H9 (cell line): ENCODE results near the gene CYP2C19. TPM values are rescaled to one million over a fixed set of nuclear protein-coding genes. Genes with fewer than 3 reads are reported as not detected.

Source experiments
- DNase-seq: peaks from one replicate; pipeline ENCODE4 v3.0.0-alpha.2; 2017
- H2AFZ ChIP-seq: one replicate; pipeline ENCODE4 v1.6.1; 2013; ENCODE audit warnings: mild to moderate bottlenecking, low read length, control low read depth, moderate library complexity
- H2AK5ac ChIP-seq: 2 replicates; pipeline ENCODE4 v1.6.1; 2013; ENCODE audit warnings: low read length, control low read depth, mixed read lengths; ENCODE audit not compliant: insufficient read length
- H2BK120ac ChIP-seq: one replicate; pipeline ENCODE4 v1.6.1; 2013; ENCODE audit warnings: low read depth, mild to moderate bottlenecking, low read length, control low read depth, inconsistent platforms; ENCODE audit not compliant: poor library complexity, severe bottlenecking
- H2BK12ac ChIP-seq: 2 replicates; pipeline ENCODE4 v1.6.1; 2013; ENCODE audit warnings: low read length, control low read depth, mixed read lengths, low read depth; ENCODE audit not compliant: insufficient read length
- H2BK15ac ChIP-seq: 2 replicates; pipeline ENCODE4 v1.6.1; 2013; ENCODE audit warnings: low read depth, low read length, control low read depth
- H2BK20ac ChIP-seq: one replicate; pipeline ENCODE4 v1.6.1; 2013; ENCODE audit warnings: low read depth, mild to moderate bottlenecking, low read length, control low read depth, inconsistent platforms; ENCODE audit not compliant: poor library complexity, severe bottlenecking
- H2BK5ac ChIP-seq: 2 replicates; pipeline ENCODE4 v1.6.1; 2013; ENCODE audit warnings: low read length, control low read depth, mixed read lengths; ENCODE audit not compliant: insufficient read length
- H3K14ac ChIP-seq: 2 replicates; pipeline ENCODE4 v1.6.1; 2013; ENCODE audit warnings: low read length, control low read depth; ENCODE audit not compliant: insufficient read depth
- H3K18ac ChIP-seq: 2 replicates; pipeline ENCODE4 v1.6.1; 2013; ENCODE audit warnings: low read depth, mild to moderate bottlenecking, mixed read lengths, low read length, control low read depth; ENCODE audit not compliant: insufficient read length
- H3K23ac ChIP-seq: 2 replicates; pipeline ENCODE4 v1.6.1; 2013; ENCODE audit warnings: low read length, control low read depth, mixed read lengths, low read depth; ENCODE audit not compliant: insufficient read length
- H3K23me2 ChIP-seq: 2 replicates; pipeline ENCODE4 v1.6.1; 2013; ENCODE audit warnings: low read depth, mild to moderate bottlenecking, mixed read lengths, low read length, control low read depth; ENCODE audit not compliant: insufficient read length, poor library complexity, severe bottlenecking
- H3K27ac ChIP-seq: 2 replicates; pipeline ENCODE4 v1.5.1; 2013; ENCODE audit warnings: low read length, control low read depth, mixed read lengths, low read depth; ENCODE audit not compliant: insufficient read length
- H3K27me3 ChIP-seq: 2 replicates; pipeline ENCODE4 v1.6.1; 2013; ENCODE audit warnings: low read length, control low read depth, inconsistent platforms; ENCODE audit not compliant: insufficient read depth
- H3K4ac ChIP-seq: 2 replicates; pipeline ENCODE4 v1.6.1; 2013; ENCODE audit warnings: low read depth, mild to moderate bottlenecking, control low read depth, inconsistent platforms, low read length, moderate library complexity
- H3K4me1 ChIP-seq: 2 replicates; pipeline ENCODE4 v1.6.1; 2013; ENCODE audit warnings: low read length, control low read depth, inconsistent platforms; ENCODE audit not compliant: insufficient read depth
- H3K4me2 ChIP-seq: 2 replicates; pipeline ENCODE4 v1.6.1; 2013; ENCODE audit warnings: low read length, control low read depth, mixed read lengths; ENCODE audit not compliant: insufficient read length, insufficient read depth
- H3K56ac ChIP-seq: 2 replicates; pipeline ENCODE4 v1.6.1; 2013; ENCODE audit warnings: low read depth, mild to moderate bottlenecking, mixed read lengths, low read length, control low read depth; ENCODE audit not compliant: insufficient read length
- H3K79me1 ChIP-seq: 2 replicates; pipeline ENCODE4 v1.6.1; 2013; ENCODE audit warnings: low read depth, mild to moderate bottlenecking, moderate library complexity, low read length, control low read depth, inconsistent platforms; ENCODE audit not compliant: insufficient read depth, poor library complexity, severe bottlenecking
- H3K79me2 ChIP-seq: 2 replicates; pipeline ENCODE4 v1.6.1; 2013; ENCODE audit warnings: low read length, control low read depth, inconsistent platforms; ENCODE audit not compliant: insufficient read depth
- H3K9ac ChIP-seq: 2 replicates; pipeline ENCODE4 v1.6.1; 2013; ENCODE audit warnings: low read length, control low read depth, mixed read lengths; ENCODE audit not compliant: insufficient read length; ENCODE audit errors: extremely low read depth
- H3K9me3 ChIP-seq: one replicate; pipeline ENCODE4 v1.6.1; 2013; ENCODE audit warnings: low read depth, low read length, inconsistent platforms; ENCODE audit not compliant: control insufficient read depth
- H3T11ph ChIP-seq: one replicate; pipeline ENCODE4 v1.6.1; 2013; ENCODE audit warnings: mild to moderate bottlenecking, low read length, control low read depth, inconsistent platforms
- H4K20me1 ChIP-seq: one replicate; pipeline ENCODE4 v1.6.1; 2013; ENCODE audit not compliant: control insufficient read depth, insufficient read length, insufficient read depth
- H4K5ac ChIP-seq: 2 replicates; pipeline ENCODE4 v1.6.1; 2013; ENCODE audit warnings: low read depth, mild to moderate bottlenecking, mixed read lengths, low read length, control low read depth; ENCODE audit not compliant: insufficient read length
- H4K8ac ChIP-seq: replicated peaks from 2 replicates; pipeline ENCODE4 v1.6.1; 2013; ENCODE audit warnings: low read length, control low read depth, mixed read lengths, low read depth; ENCODE audit not compliant: insufficient read length
- H4K91ac ChIP-seq: 2 replicates; pipeline ENCODE4 v1.6.1; 2013; ENCODE audit warnings: low read depth, mild to moderate bottlenecking, moderate library complexity, mixed read lengths, low read length, control low read depth; ENCODE audit not compliant: insufficient read length
- H3K27ac Mint-ChIP-seq, 3 experiments: 2 replicates in 2 of 3; 3 replicates in 1 of 3; pipeline ENCODE4 v1.8.0; 2020 to 2021; ENCODE audit warnings: mixed read lengths in 3 of 3, mild to moderate bottlenecking in 1 of 3, moderate library complexity in 1 of 3
- H3K27me3 Mint-ChIP-seq: 2 replicates; pipeline ENCODE4 v1.8.0; 2021; ENCODE audit warnings: low read depth, mild to moderate bottlenecking, moderate library complexity, mixed read lengths
- H3K36me3 Mint-ChIP-seq, 3 experiments: 2 replicates in 2 of 3; 3 replicates in 1 of 3; pipeline ENCODE4 v1.8.0; 2020 to 2021; ENCODE audit warnings: low read depth in 3 of 3, mixed read lengths in 3 of 3; ENCODE audit not compliant: insufficient read depth in 1 of 3
- H3K4me1 Mint-ChIP-seq, 2 experiments: 2 replicates each; pipeline ENCODE4 v1.8.0; 2020; ENCODE audit warnings: mixed read lengths in 2 of 2
- H3K4me3 Mint-ChIP-seq, 2 experiments: 2 replicates in 1 of 2; 3 replicates in 1 of 2; pipeline ENCODE4 v1.8.0; 2020 to 2021; ENCODE audit warnings: mild to moderate bottlenecking in 2 of 2, mixed read lengths in 2 of 2, moderate library complexity in 1 of 2
- H3K9me3 Mint-ChIP-seq, 2 experiments: 2 replicates in 1 of 2; 3 replicates in 1 of 2; pipeline ENCODE4 v1.8.0; 2020; ENCODE audit warnings: mild to moderate bottlenecking in 2 of 2, mixed read lengths in 2 of 2, moderate library complexity in 1 of 2
- WGBS: extraction: QIAGEN DNeasy Blood & Tissue Kit; methylation state at CpG from one replicate; pipeline ENCODE4 v1.1.7; 2013; ENCODE audit warnings: missing lambda C conversion rate, low lambda C conversion rate, mixed read lengths; ENCODE audit not compliant: insufficient read length; ENCODE audit errors: extremely low coverage; 5-methylcytosine and 5-hydroxymethylcytosine counted together
- total RNA-seq: library from RNA; stranded (reverse); gene quantifications from 2 replicates; pipeline ENCODE4 v1.2.1, GENCODE V29; 2021
- TF ChIP-seq, protein P1 (sequence below): fragments of 200-600 bp; sonication (generic); conservative IDR thresholded peaks from 3 replicates; pipeline ENCODE4 v1.8.0; 2021; ENCODE audit warnings: antibody characterized with exemption, mild to moderate bottlenecking

Gene CYP2C19
- total RNA-seq, 1 experiment from 2014 or later, result not detected

DNA sequence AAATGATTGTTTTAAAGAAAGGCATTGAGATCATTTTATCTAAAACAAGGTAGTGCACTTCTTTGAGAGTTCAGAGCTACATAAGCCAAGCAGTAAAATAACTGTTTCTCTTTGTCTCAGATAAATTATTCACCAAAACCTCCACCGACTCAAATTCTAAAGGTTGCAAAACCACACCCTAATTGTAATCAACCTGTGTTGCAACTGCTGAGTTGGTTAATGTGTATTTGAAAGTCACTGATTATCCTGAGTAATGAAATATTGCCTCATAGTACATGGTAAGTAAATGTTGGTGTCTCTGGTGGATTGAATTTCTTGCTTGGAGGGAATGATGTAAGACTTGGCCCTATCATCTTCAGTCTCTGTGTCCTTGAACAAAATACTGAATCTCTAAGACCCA, 140.1 kb downstream of the CYP2C19 start:
- Histone ChIP-seq H3K27me3 (no peaks in the 10 kb centered on the region), H3K4me1 (no peaks in the 10 kb centered on the region), H3K79me1 (no peaks in the 10 kb centered on the region), H3K9ac (no peak overlapping the region), H4K91ac (no peak overlapping the region), H3K23ac (no peak overlapping the region), H4K5ac (no peak overlapping the region), H3K4me2 (no peak overlapping the region), H4K8ac (no peak overlapping the region), H2BK5ac (no peak overlapping the region), H2BK15ac (no peak overlapping the region), H2AK5ac (no peak overlapping the region), H2BK20ac (no peak overlapping the region), H2BK12ac (no peak overlapping the region), H3K9me3 (no peaks in the 10 kb centered on the region), H4K20me1 (no peaks in the 10 kb centered on the region), H3K79me2 (no peaks in the 10 kb centered on the region), H2BK120ac (no peak overlapping the region), H3K27ac (no peak overlapping the region), H3T11ph (no peak overlapping the region), H3K18ac (no peak overlapping the region), H3K23me2 (no peaks in the 10 kb centered on the region), H3K4ac (no peak overlapping the region), H2AFZ (no peak overlapping the region), H3K56ac (no peak overlapping the region), H3K14ac (no peak overlapping the region)
- no peak for DNase-seq
- H3K27ac Mint-ChIP-seq, result no peak overlapping the region
- no peaks in the 10 kb centered on the region for H3K4me1 Mint-ChIP-seq
- H3K36me3 Mint-ChIP-seq, result peaks cover 2 to 9% (median 4%) of the 10 kb centered on the region in 3 experiments; a peak in 3 of 7 replicates
- no peak overlapping the region for H3K4me3 Mint-ChIP-seq
- TF ChIP-seq, protein P1, sequence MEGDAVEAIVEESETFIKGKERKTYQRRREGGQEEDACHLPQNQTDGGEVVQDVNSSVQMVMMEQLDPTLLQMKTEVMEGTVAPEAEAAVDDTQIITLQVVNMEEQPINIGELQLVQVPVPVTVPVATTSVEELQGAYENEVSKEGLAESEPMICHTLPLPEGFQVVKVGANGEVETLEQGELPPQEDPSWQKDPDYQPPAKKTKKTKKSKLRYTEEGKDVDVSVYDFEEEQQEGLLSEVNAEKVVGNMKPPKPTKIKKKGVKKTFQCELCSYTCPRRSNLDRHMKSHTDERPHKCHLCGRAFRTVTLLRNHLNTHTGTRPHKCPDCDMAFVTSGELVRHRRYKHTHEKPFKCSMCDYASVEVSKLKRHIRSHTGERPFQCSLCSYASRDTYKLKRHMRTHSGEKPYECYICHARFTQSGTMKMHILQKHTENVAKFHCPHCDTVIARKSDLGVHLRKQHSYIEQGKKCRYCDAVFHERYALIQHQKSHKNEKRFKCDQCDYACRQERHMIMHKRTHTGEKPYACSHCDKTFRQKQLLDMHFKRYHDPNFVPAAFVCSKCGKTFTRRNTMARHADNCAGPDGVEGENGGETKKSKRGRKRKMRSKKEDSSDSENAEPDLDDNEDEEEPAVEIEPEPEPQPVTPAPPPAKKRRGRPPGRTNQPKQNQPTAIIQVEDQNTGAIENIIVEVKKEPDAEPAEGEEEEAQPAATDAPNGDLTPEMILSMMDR, result no peak
- peaks cover 32 to 44% of the 10 kb centered on the region in 2 experiments for H3K9me3 Mint-ChIP-seq
- WGBS, result no CpG with 5 or more reads among the region's 1 CpG
- H3K27me3 Mint-ChIP-seq, result no peaks in the 10 kb centered on the region; the same call in 1 of the 2 replicates

Other genes starting within 250 kb of the CYP2C19 start
- gene HELLS, start 216.9 kb upstream of the CYP2C19 start, total RNA-seq, result 262 and 291 TPM in 2 replicates
- 0.09 TPM in 1 of 2 replicates, not detected in the other for gene CYP2C18, start 79.0 kb upstream of the CYP2C19 start, total RNA-seq
- not detected in 2 replicates for gene CYP2C9, start 176.0 kb downstream of the CYP2C19 start, total RNA-seq